PC-3 (cell line): ENCODE results near the gene WNT2B. TPM values are rescaled to one million over a fixed set of nuclear protein-coding genes. Genes with fewer than 3 reads are reported as not detected.

Experiments
- ATAC-seq: fragments of 200-7000 bp; cut with Tn5 transposase; 2 replicates; pipeline ENCODE4 v1.9.1; 2020; ENCODE audit warnings: mild to moderate bottlenecking, moderate library complexity
- BruUV-seq: library from RNA; stranded (reverse); fragments of 400-500 nt; replicated peaks from 2 replicates; lab custom pipeline; 2021; lab: Mats Ljungman, UMichigan
- CTCF ChIA-PET: fragments of 300-600 bp; sonication (Branson Sonifier 250); formaldehyde crosslinking; loops from one replicate; lab custom pipeline; 2022; ENCODE audit warnings: antibody characterized with exemption; lab: Charles Lee
- POLR2A ChIA-PET: fragments of 300-600 bp; sonication (Branson Sonifier 250); formaldehyde crosslinking; loops from one replicate; lab custom pipeline; 2022; ENCODE audit warnings: antibody characterized with exemption; ENCODE audit not compliant: unreplicated experiment; lab: Charles Lee
- DNase-seq: peaks from one replicate; pipeline ENCODE4 v3.0.0-alpha.2; 2015
- H2AFZ ChIP-seq: fragments of 300-600 bp; sonication (generic); 2 replicates; pipeline ENCODE4 v1.6.0; 2016; ENCODE audit warnings: antibody characterized with exemption, low read length
- H3F3A ChIP-seq: fragments of 300-600 bp; sonication (generic); one replicate; pipeline ENCODE4 v1.6.0; 2017; ENCODE audit warnings: antibody characterized with exemption, low read length, control low read depth, mild to moderate bottlenecking; ENCODE audit not compliant: unreplicated experiment
- H3K27ac ChIP-seq: fragments of 300-600 bp; sonication (generic); 2 replicates; pipeline ENCODE4 v1.5.1; 2016; ENCODE audit warnings: mild to moderate bottlenecking, low read length
- H3K27me3 ChIP-seq: fragments of 300-600 bp; sonication (generic); 2 replicates; pipeline ENCODE4 v1.6.1; 2016; ENCODE audit warnings: low read length, mixed read lengths
- H3K36me3 ChIP-seq: fragments of 300-600 bp; sonication (generic); 2 replicates; pipeline ENCODE4 v1.6.1; 2016; ENCODE audit warnings: low read depth, mixed run types, low read length, mixed read lengths
- H3K4me1 ChIP-seq: fragments of 300-600 bp; sonication (generic); 2 replicates; pipeline ENCODE4 v1.5.1; 2016; ENCODE audit warnings: low read length; ENCODE audit not compliant: insufficient read depth
- H3K4me2 ChIP-seq: fragments of 300-600 bp; sonication (generic); 2 replicates; pipeline ENCODE4 v1.6.0; 2016; ENCODE audit warnings: low read length
- H3K4me3 ChIP-seq: fragments of 300-600 bp; sonication (generic); 2 replicates; pipeline ENCODE4 v1.5.1; 2016; ENCODE audit warnings: mild to moderate bottlenecking, low read length, mixed read lengths
- H3K79me2 ChIP-seq: fragments of 300-600 bp; sonication (generic); 2 replicates; pipeline ENCODE4 v1.6.1; 2017; ENCODE audit warnings: low read length, mixed read lengths
- H3K9ac ChIP-seq: fragments of 300-600 bp; sonication (generic); 2 replicates; pipeline ENCODE4 v1.6.0; 2016; ENCODE audit warnings: mild to moderate bottlenecking, low read length
- H3K9me2 ChIP-seq: fragments of 300-600 bp; sonication (generic); replicated peaks from 2 replicates; pipeline ENCODE4 v1.6.1; 2016; ENCODE audit warnings: mixed run types, low read length, mixed read lengths
- H3K9me3 ChIP-seq: fragments of 300-600 bp; sonication (generic); 2 replicates; pipeline ENCODE4 v1.6.1; 2016; ENCODE audit warnings: low read length, mixed read lengths
- H4K20me1 ChIP-seq: fragments of 300-600 bp; sonication (generic); 2 replicates; pipeline ENCODE4 v1.6.1; 2016; ENCODE audit warnings: low read length, mixed read lengths
- CTCF ChIP-seq: fragments of 300-600 bp; sonication (generic); conservative IDR thresholded peaks from 2 replicates; pipeline ENCODE4 v1.5.1; 2017; ENCODE audit warnings: antibody characterized with exemption, low read depth, mild to moderate bottlenecking, low read length
- EZH2 ChIP-seq: fragments of 300-600 bp; sonication (generic); IDR thresholded peaks from one replicate; pipeline ENCODE4 v1.6.1; 2017; ENCODE audit warnings: antibody characterized with exemption, mild to moderate bottlenecking, low read length; ENCODE audit not compliant: unreplicated experiment
- EZH2phosphoT487 ChIP-seq: fragments of 300-600 bp; sonication (generic); IDR thresholded peaks from 2 replicates; pipeline ENCODE4 v1.6.1; 2018; ENCODE audit warnings: mild to moderate bottlenecking, antibody characterized with exemption, low read length, borderline replicate concordance
- intact Hi-C: fragments of 100-400 bp; cut with micrococcal nuclease; formaldehyde crosslinking; loops from 2 replicates; pipeline ENCODE4 v1.9.0; 2023
- total RNA-seq: library from RNA; depleted of rRNA; stranded (reverse); fragments of >200 nt; gene quantifications from 2 replicates; pipeline ENCODE4 v1.2.3, GENCODE V29; 2014

The WNT2B gene
- total RNA-seq, 1 experiment from 2014 or later: 0.55 TPM

GRCh38 chr1:112496290-112496689, 12.5 kb upstream of the WNT2B start:
- CTCF ChIA-PET: no interaction called here
- BruUV-seq: no TSS peak
- ATAC-seq: no peak

GRCh38 chr1:112501810-112502641, 6.7 kb upstream of the WNT2B start:
- BruUV-seq: no TSS peak
- Histone ChIP-seq H3K27ac (no peak overlapping the region), H3K9me3 (no peaks in the 10 kb centered on the region), H3K4me1 (no peaks in the 10 kb centered on the region; the same call in 1 of the 2 replicates), H3K9ac (peak overlapping the region; percentile 34), H4K20me1 (no peaks in the 10 kb centered on the region), H3K79me2 (no peaks in the 10 kb centered on the region), H3K9me2 (no peaks in the 10 kb centered on the region), H3K4me2 (peak overlapping the region; percentile 94), H3K36me3 (no peaks in the 10 kb centered on the region), H3F3A (no peaks in the 10 kb centered on the region), H3K27me3 (no peaks in the 10 kb centered on the region), H2AFZ (peak overlapping the region; percentile 87), H3K4me3 (peak overlapping the region; percentile 73)
- no peak for TF ChIP-seq EZH2phosphoT487
- peak; percentile 74 for TF ChIP-seq CTCF
- ATAC-seq: peak; percentile 85
- POLR2A ChIA-PET: interaction anchor here (0.8 kb wide), 1 partner anchor 43 kb away, joined by 5 read pairs; no protein-coding TSS in a partner anchor
- intact Hi-C loops: loop anchor here (1.0 to 5.0 kb wide), 4 partner anchors 27 to 205 kb away; partner anchors contain the start of gene RHOC
- DNase-seq: peak; percentile 64
- CTCF ChIA-PET: interaction anchor here (0.6 to 1.5 kb wide), 14 partner anchors 14 to 213 kb away, joined by 3 to 9 read pairs (median 4); partner anchors contain the start of genes PPM1J, RHOC and ST7L

More at GRCh38 chr1:112496290-112496689, 12.5 kb upstream of the WNT2B start:
- H3K9me2 ChIP-seq: no peaks in the 10 kb centered on the region
- H3F3A ChIP-seq: no peaks in the 10 kb centered on the region
- no peak for TF ChIP-seq EZH2phosphoT487
- TF ChIP-seq EZH2: no peak
- TF ChIP-seq CTCF: no peak
- no peaks in the 10 kb centered on the region for H3K27me3 ChIP-seq
- no peaks in the 10 kb centered on the region for H3K36me3 ChIP-seq
- H3K9me3 ChIP-seq: no peaks in the 10 kb centered on the region
- H3K9ac ChIP-seq: no peak overlapping the region
- H2AFZ ChIP-seq: no peak overlapping the region
- H3K79me2 ChIP-seq: no peaks in the 10 kb centered on the region
- no peak overlapping the region for H3K4me3 ChIP-seq
- intact Hi-C loops: no loop called here
- H4K20me1 ChIP-seq: no peaks in the 10 kb centered on the region
- no peak overlapping the region for H3K4me2 ChIP-seq
- H3K4me1 ChIP-seq: no peaks in the 10 kb centered on the region; the same call in 1 of the 2 replicates
- H3K27ac ChIP-seq: no peak overlapping the region
- DNase-seq: peak; percentile 44
- POLR2A ChIA-PET: no interaction called here
